SH-SY5Y (cell line): ENCODE results near the gene LRRC8B.

Experiments
- GATA2 ChIP-seq: IDR thresholded peaks from 2 replicates; pipeline ENCODE4 v1.6.1; 2011; ENCODE audit warnings: mild to moderate bottlenecking, low read depth, low read length
- GATA3 ChIP-seq: IDR thresholded peaks from 2 replicates; pipeline ENCODE4 v1.6.1; 2011; ENCODE audit warnings: low read depth, mild to moderate bottlenecking, low read length, moderate library complexity

GRCh38 chr1:89604414-89604735 lies 79.7 kb downstream of the LRRC8B start:
- TF ChIP-seq GATA2 (no peak), GATA3 (no peak)
